Activated CD8-positive, alpha-beta memory T cell treated with anti-CD3 and anti-CD28 coated beads, Interleukin-2, amount 50 U/mL, for 1 hour (primary cell): ENCODE measurements around the gene NLGN1.
"Not testable (repeated sequence)": the region's sequence is repeated elsewhere in the genome, so short reads cannot be mapped to it uniquely, and the experiment has no call there.

Experiments
- DNase-seq: peaks from one replicate; pipeline ENCODE4 v3.0.0-alpha.2; 2020; ENCODE audit errors: extremely low read depth

NLGN1 gene

GRCh38 chr3:173556546-173556945, 159.0 kb downstream of the NLGN1 start:
- DNase-seq: no peak

DNA sequence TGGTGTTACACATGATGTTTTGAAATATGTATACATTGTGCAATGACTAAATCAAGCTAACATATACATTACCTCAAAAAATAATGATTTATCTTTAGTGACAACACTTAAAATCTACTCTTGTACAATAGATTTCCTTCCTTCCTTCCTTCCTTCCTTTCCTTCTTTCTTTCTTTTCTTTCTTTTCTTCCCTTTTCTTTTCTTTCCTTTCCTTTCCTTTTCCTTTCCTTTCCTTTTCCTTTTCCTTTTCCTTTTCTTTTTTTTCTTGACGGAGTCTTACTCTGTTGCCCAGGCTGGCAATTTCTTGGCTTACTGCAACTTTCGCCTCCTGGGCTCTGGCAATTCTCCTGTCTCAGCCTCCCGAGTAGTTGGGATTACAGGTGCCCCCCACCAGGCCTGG, 170.5 kb downstream of the NLGN1 start:
- no peak for DNase-seq

- DNase-seq: no peak
Observed at GRCh38 chr3:173568623-173569022, 171.1 kb downstream of the NLGN1 start.

DNA sequence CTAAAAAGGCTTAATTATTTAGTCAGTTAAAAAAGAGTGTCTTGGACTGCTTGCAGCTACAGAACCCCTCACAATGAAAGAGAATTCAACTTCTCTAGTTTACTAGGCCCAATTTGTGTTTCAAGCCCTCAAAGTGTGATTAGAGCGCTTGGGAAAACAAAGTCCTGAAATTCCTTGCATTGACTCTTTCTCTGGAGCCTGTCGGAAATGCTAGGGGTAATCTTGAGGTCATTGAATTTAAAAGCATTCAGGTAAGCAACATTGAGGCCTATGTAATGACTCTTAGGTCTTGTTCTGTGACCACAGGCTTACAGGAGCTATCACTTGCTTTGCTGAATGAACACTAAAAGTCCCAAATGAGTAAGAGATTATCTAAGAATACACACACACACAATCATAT, 186.0 kb downstream of the NLGN1 start:
- no peak for DNase-seq

DNA sequence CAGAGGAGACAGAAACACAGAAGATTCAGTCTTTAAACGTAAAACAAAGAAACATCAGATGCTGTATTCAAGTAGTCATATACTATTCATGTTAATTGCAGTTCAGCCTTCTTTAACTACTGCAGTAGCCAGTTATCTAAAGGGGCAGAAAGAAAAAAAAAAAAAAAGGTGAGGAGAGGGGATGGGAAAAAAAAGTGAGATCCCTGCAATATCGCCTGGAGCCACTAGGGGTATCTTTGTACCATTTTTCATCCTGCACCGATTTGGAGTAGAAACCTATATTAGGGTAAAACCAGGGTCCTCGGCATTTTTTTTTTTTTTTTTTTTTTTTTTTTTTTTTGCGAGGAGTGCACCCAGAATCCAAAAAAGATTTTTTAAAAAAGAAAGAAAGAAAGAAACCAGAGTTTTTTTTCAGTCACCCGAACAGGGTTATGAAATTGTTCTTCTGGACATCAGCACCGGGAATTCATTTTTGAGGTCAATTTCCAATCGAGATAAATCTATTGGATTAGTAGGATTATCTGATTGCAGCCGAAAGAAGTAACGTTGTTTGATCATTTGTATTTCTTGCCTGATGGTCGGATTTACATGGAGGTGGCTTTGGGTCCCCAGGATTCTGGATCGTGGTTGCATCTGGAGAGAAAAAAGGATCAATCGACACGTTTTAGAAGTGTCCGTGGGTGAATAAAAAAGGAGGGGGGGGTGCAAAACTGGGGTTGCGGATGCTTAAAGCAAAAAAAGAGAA, 186.7 kb downstream of the NLGN1 start:
- no peak for DNase-seq

DNA sequence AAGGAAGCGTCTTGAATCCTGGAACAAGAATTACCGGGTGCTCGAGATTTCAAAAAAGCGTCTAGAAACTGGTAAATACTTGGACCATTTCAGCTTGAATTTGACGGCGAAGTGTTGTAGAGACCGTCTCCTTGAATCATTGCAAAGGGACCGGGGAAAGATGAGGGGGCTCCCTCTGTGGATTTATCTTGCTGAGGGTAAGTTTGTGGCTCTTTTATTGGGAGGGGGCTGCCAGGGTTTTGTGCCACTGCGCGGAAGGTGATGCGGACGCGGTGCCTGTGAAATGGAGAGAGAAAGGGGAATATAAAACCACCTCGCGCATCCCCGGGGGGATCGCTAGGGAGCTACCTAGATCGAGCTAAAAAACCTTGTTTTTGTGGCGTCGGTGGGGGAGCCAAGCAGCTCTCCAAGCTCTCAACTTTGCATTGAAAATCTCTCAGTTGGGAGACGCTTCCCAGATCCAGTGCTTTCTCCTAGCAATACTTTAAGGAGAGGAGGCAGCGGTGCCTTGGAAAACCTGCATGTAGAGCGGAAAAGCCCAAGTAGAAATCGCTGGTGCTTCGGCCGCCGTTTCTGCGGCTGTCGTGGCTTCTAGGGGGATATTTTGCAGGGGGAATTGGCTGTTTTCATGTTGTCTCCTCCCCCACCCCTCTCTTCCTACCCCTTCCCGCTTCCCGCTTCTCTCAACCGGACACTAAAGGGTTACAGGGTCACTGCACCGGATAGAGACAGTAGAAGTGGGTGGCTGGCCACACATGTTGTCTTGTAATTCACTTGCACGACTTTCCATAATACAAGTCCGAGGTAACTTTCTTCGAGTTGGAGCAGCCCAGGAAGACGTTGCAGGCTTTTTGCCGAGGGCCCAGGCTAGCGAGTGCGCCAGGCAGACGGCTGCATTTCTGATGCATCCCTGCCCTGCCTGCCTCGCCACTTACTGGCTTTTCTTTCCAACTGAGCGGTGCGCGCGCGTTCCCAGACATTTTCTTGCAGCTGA, 187.6 kb downstream of the NLGN1 start:
- no peak for DNase-seq

- no peak for DNase-seq
Observed at GRCh38 chr3:173586166-173586565, 188.6 kb downstream of the NLGN1 start.

GRCh38 chr3:173587055-173587454, 189.5 kb downstream of the NLGN1 start:
- no peak for DNase-seq

GRCh38 chr3:173588556-173588955, 191.0 kb downstream of the NLGN1 start:
- no peak for DNase-seq

GRCh38 chr3:173589116-173589515, 191.6 kb downstream of the NLGN1 start:
- DNase-seq: no peak

GRCh38 chr3:173591401-173591800, 193.9 kb downstream of the NLGN1 start:
- no peak for DNase-seq

DNA sequence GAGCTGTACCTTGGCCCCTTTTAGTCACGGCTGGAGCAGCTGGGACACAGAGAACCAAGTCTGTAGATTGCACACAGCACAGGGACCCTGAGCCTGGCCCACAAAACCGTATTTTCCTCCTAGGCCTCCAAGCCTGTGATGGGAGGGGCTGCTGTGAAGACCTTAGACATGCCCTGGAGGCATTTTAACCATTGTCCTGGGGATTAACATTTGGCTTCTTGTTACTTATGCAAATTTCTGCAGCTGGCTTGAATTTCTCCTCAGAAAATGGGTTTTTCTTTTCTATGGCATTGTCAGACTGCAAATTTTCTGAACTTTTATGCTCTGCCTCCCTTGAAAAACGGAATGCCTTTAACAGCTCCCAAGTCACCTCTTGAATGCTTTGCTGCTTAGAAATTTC, 197.3 kb downstream of the NLGN1 start:
- not testable (repeated sequence) for DNase-seq

GRCh38 chr3:173599673-173600072, 202.1 kb downstream of the NLGN1 start:
- no peak for DNase-seq

DNA sequence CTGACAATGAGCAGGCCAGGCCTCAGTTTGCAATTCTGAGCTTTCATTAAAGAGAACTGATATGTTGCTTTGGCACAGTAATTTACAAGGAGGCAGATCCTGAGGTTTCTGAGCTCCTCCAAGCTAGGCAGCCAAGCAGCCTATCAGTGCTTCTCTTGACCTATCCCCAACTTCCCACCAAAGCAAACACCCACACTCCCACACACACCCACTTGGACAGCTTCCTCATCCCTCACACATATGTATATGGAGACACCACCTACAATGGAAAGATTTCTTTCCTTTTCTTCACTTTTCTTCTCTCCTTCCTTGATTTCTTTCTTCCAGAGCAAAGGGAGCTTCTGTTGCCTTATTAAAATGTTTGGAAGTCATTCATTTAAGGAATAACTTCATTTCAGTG, 217.0 kb downstream of the NLGN1 start:
- no peak for DNase-seq

- DNase-seq: no peak
Observed at GRCh38 chr3:173615661-173616060, 218.1 kb downstream of the NLGN1 start.

DNA sequence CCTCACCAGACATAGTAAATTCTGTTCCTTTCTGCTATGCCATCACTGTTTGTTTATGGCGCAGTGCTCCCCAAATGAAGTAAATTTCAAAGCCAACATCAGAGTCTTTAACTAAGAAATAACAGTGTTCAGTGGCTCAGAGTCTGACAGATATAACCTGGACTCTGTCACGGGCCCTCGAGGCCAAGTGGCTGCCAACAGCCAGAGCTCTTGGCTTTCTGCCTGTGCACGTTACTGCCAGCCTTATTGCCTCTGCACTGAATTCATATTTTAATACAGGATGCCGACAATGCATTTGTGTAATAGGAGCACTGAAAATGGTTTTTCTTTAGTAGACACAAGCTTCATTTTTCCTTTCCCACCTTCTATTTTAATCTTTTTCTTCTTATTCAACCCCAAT, 219.9 kb downstream of the NLGN1 start:
- DNase-seq: no peak

GRCh38 chr3:173618148-173618547, 220.6 kb downstream of the NLGN1 start:
- DNase-seq: no peak

GRCh38 chr3:173618703-173619102, 221.2 kb downstream of the NLGN1 start:
- DNase-seq: no peak

GRCh38 chr3:173622166-173622565, 224.6 kb downstream of the NLGN1 start:
- DNase-seq: no peak

GRCh38 chr3:173624086-173624485, 226.5 kb downstream of the NLGN1 start:
- no peak for DNase-seq

GRCh38 chr3:173630849-173631248, 233.3 kb downstream of the NLGN1 start:
- no peak for DNase-seq

- no peak for DNase-seq
Observed at GRCh38 chr3:173632945-173633344, 235.4 kb downstream of the NLGN1 start.

- DNase-seq: no peak
Observed at GRCh38 chr3:173635826-173636225, 238.3 kb downstream of the NLGN1 start.
